GM12864 (cell line): ENCODE data around the gene NTN5.
"Not testable (repeated sequence)": the region's sequence is repeated elsewhere in the genome, so short reads cannot be mapped to it uniquely, and the experiment has no call there.

Experiments used
- DNase-seq: peaks from one replicate; pipeline ENCODE4 v3.0.0-alpha.2; 2011; ENCODE audit warnings: low read depth
- H3K4me3 ChIP-seq: 2 replicates; pipeline ENCODE4 v1.5.1; 2011; ENCODE audit warnings: mild to moderate bottlenecking, low read depth, low read length, control low read depth
- TF ChIP-seq, protein P1 (sequence below): IDR thresholded peaks from 2 replicates; pipeline ENCODE4 v1.5.1; 2011; ENCODE audit warnings: low read depth, mild to moderate bottlenecking, moderate library complexity, low read length, control low read depth, inconsistent platforms; ENCODE audit errors: missing control alignments

NTN5 gene

DNA sequence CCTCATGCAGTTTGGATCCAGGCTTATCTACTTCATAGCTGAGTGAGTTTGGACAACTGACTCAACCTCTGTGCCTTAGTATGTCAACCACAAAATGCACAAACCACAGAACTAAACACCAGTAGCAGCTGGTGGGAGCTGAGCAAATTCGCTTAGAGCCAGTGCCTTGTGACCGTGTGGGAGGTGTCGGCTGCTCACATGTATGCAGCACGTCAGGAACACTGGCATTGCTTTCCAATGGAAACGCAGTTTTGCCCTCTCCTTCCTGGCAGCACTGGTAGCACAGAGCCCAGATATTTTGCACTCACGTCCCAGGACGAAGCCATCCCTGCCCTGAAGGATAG, 8.3 kb upstream of the NTN5 start:
- no peak for DNase-seq
- no peak overlapping the region for H3K4me3 ChIP-seq
- TF ChIP-seq, protein P1, sequence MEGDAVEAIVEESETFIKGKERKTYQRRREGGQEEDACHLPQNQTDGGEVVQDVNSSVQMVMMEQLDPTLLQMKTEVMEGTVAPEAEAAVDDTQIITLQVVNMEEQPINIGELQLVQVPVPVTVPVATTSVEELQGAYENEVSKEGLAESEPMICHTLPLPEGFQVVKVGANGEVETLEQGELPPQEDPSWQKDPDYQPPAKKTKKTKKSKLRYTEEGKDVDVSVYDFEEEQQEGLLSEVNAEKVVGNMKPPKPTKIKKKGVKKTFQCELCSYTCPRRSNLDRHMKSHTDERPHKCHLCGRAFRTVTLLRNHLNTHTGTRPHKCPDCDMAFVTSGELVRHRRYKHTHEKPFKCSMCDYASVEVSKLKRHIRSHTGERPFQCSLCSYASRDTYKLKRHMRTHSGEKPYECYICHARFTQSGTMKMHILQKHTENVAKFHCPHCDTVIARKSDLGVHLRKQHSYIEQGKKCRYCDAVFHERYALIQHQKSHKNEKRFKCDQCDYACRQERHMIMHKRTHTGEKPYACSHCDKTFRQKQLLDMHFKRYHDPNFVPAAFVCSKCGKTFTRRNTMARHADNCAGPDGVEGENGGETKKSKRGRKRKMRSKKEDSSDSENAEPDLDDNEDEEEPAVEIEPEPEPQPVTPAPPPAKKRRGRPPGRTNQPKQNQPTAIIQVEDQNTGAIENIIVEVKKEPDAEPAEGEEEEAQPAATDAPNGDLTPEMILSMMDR: no peak

DNA sequence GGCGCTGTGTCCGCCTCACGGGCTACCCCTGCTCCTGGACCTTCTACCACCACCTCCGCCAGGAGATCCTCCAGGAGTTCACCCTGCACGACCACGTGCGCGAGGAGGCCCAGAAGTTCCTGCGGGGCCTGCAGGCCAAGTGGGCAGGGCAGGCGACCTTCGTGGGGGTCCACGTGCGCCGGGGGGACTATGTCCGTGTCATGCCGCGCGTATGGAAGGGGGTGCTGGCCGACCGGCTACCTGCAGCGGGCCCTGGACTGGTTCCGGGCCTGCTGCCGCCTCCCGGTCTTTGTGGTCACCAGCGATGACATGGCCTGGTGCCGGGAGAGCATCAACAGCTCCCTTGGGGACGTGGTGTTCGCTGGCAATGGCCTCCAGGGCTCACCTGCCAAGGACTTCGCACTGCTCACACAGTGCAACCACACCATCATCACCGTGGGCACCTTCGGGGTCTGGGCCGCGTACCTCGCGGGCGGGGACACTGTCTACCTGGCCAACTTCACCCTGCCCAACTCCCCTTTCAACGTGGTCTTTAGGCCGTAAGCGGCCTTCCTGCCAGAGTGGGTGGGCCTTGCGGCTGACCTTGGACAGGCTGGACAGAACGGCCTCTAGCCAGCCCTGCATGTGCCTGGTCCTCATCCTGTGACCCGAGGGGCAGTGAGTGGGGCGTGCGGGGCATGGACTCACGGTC, 7.8 kb upstream of the NTN5 start:
- TF ChIP-seq, protein P1: no peak
- no peak overlapping the region for H3K4me3 ChIP-seq
- DNase-seq: no peak

DNA sequence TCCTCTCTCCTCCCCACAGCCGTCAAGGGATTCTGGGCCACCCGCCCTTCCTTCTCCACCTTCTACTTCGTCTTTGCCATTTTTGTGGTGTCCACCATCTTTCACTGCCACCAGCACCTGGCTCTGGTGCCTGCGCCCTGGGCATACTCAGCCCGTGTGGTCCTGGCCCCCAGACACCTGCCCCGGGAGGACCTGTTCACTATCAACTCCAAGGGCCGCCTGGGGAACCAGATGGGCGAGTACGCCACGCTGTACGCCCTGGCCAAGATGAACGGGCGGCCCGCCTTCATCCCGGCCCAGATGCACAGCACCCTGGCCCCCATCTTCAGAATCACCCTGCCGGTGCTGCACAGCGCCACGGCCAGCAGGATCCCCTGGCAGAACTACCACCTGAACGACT, 7.2 kb upstream of the NTN5 start:
- H3K4me3 ChIP-seq, DNase-seq: not testable (repeated sequence)

- no peak for DNase-seq
- TF ChIP-seq, protein P1: no peak
- H3K4me3 ChIP-seq: no peak overlapping the region
Measured at GRCh38 chr19:48678201-48678600, 5.4 kb upstream of the NTN5 start.

DNA sequence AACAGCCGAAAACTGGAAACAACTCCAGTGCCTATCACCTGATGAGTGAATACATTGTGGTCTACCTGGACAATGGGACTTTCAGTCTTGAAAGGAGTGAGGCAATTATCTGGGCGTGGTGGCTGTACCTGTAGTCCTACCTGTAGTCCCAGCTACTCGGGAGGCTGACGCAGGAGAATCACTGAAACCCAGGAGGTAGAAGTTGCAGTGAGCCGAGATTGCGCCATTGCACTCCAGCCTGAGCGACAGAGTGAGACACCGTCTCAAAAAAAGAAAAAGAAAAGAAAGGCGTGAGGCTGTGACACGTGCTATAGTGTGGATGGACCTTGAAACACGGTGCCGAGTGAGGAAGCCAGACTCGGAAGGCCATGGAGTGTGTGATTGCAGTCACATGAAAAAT, 4.1 kb upstream of the NTN5 start:
- TF ChIP-seq, protein P1: no peak
- H3K4me3 ChIP-seq: no peak overlapping the region
- no peak for DNase-seq

DNA sequence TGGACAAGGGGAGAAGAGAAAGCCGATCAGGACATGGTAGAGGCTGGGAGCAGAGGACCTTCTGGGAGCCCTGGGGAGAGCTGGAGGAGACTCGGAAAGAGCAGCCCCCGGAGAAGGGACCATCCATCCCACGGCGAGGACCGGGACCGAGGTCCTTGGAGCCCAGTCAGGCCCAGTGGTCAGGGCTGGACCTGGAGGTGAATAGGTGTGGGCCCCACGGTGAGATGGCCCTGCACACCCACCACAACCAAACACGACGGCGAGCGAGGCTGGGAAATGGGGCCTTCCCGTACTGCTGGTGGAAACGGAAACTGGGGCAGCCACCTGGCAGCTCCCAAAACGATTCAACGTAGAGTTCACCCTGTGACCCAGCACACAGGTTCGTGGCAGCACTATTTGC, 3.7 kb upstream of the NTN5 start:
- no peak overlapping the region for H3K4me3 ChIP-seq
- no peak for DNase-seq
- TF ChIP-seq, protein P1: no peak

GRCh38 chr19:48674921-48675824, 2.4 kb upstream of the NTN5 start:
- peak; percentile 24 for DNase-seq
- no peak overlapping the region for H3K4me3 ChIP-seq
- TF ChIP-seq, protein P1: peak; percentile 88
